GM21390 (cell line): ENCODE results near the gene TLE4.
A peak's percentile ranks its signal among the peaks of the same experiment; 100 is the strongest.
"Not testable (repeated sequence)": the region's sequence is repeated elsewhere in the genome, so short reads cannot be mapped to it uniquely, and the experiment has no call there.

Experiments
- ATAC-seq: cut with Tn5 transposase; IDR thresholded peaks from one replicate; pipeline ENCODE4 v1.9.1; 2021; ENCODE audit not compliant: unreplicated experiment

The TLE4 gene

GRCh38 chr9:79709743-79710674, 138.2 kb downstream of the TLE4 start:
- ATAC-seq, result no peak

GRCh38 chr9:79711874-79712273, 140.1 kb downstream of the TLE4 start:
- no peak for ATAC-seq

- ATAC-seq, result no peak
These were observed 147.3 kb downstream of the TLE4 start for GRCh38 chr9:79719021-79719420.

GRCh38 chr9:79719989-79720388, 148.2 kb downstream of the TLE4 start:
- ATAC-seq, result no peak

GRCh38 chr9:79731171-79731890, 159.6 kb downstream of the TLE4 start:
- peak; percentile 86 for ATAC-seq

- no peak for ATAC-seq
These were observed 163.4 kb downstream of the TLE4 start for GRCh38 chr9:79735023-79735779.

- no peak for ATAC-seq
These were observed 164.3 kb downstream of the TLE4 start for GRCh38 chr9:79736051-79736450.

- no peak for ATAC-seq
These were observed 169.6 kb downstream of the TLE4 start for GRCh38 chr9:79741381-79741780.

- ATAC-seq, result no peak
These were observed 170.5 kb downstream of the TLE4 start for GRCh38 chr9:79742110-79742721.

GRCh38 chr9:79744521-79744920, 172.8 kb downstream of the TLE4 start:
- ATAC-seq, result no peak

GRCh38 chr9:79745752-79746336, 174.1 kb downstream of the TLE4 start:
- no peak for ATAC-seq

GRCh38 chr9:79751895-79752466, 180.2 kb downstream of the TLE4 start:
- not testable (repeated sequence) for ATAC-seq

GRCh38 chr9:79756414-79756813, 184.6 kb downstream of the TLE4 start:
- ATAC-seq, result no peak

GRCh38 chr9:79757074-79757473, 185.3 kb downstream of the TLE4 start:
- no peak for ATAC-seq

GRCh38 chr9:79757881-79758669, 186.3 kb downstream of the TLE4 start:
- no peak for ATAC-seq

- no peak for ATAC-seq
These were observed 187.7 kb downstream of the TLE4 start for GRCh38 chr9:79759460-79759859.

GRCh38 chr9:79762070-79762469, 190.3 kb downstream of the TLE4 start:
- ATAC-seq, result no peak

GRCh38 chr9:79763671-79764285, 192.0 kb downstream of the TLE4 start:
- no peak for ATAC-seq

- ATAC-seq, result no peak
These were observed 192.6 kb downstream of the TLE4 start for GRCh38 chr9:79764374-79764773.
